Fibroblast of lung (primary cell): ENCODE measurements around the gene SLX4. TPM values are rescaled to one million over a fixed set of nuclear protein-coding genes. Genes with fewer than 3 reads are reported as not detected.

Source experiments
- DNase-seq, 2 donors: peaks; one replicate each; pipeline versions ENCODE4 v3.0.0 to v3.0.0-alpha.2; 2010; ENCODE audit warnings: low read depth in 2 of 2
- H2AFZ ChIP-seq: 2 replicates; pipeline ENCODE4 v1.5.1; 2012; ENCODE audit warnings: low read length, control low read depth, inconsistent platforms
- H3K27ac ChIP-seq: 2 replicates; pipeline ENCODE4 v1.5.1; 2011; ENCODE audit warnings: low read length, control low read depth; ENCODE audit not compliant: insufficient read depth
- H3K27me3 ChIP-seq: 2 replicates; pipeline ENCODE4 v1.5.1; 2011; ENCODE audit warnings: mild to moderate bottlenecking, low read length; ENCODE audit not compliant: control insufficient read depth, insufficient read depth
- H3K36me3 ChIP-seq: 2 replicates; pipeline ENCODE4 v1.5.1; 2011; ENCODE audit warnings: low read length; ENCODE audit not compliant: control insufficient read depth, insufficient read depth
- H3K4me1 ChIP-seq: 2 replicates; pipeline ENCODE4 v1.5.1; 2011; ENCODE audit warnings: low read length; ENCODE audit not compliant: control insufficient read depth, insufficient read depth; ENCODE audit errors: extremely low read depth
- H3K4me2 ChIP-seq: 2 replicates; pipeline ENCODE4 v1.5.1; 2011; ENCODE audit warnings: low read length, control low read depth; ENCODE audit not compliant: insufficient read depth; ENCODE audit errors: extremely low read depth
- H3K4me3 ChIP-seq, 4 experiments: fragments of 200-600 bp in 1 of 4; sonication (generic) in 1 of 4; replicated peaks in 1 of 4; 2 replicates each; pipeline ENCODE4 v1.5.1; 2011 to 2016; ENCODE audit warnings: low read length in 4 of 4, low read depth in 3 of 4, mild to moderate bottlenecking in 3 of 4, control low read depth in 2 of 4, inconsistent platforms in 1 of 4, mixed read lengths in 1 of 4; ENCODE audit not compliant: insufficient read depth in 1 of 4; ENCODE audit errors: control extremely low read depth in 1 of 4
- H3K79me2 ChIP-seq: 2 replicates; pipeline ENCODE4 v1.5.1; 2012; ENCODE audit warnings: mild to moderate bottlenecking, low read length, inconsistent platforms; ENCODE audit not compliant: control insufficient read depth, insufficient read depth
- H3K9ac ChIP-seq: 2 replicates; pipeline ENCODE4 v1.5.1; 2011; ENCODE audit warnings: mild to moderate bottlenecking, low read length, control low read depth; ENCODE audit not compliant: insufficient read depth
- H3K9me3 ChIP-seq: 2 replicates; pipeline ENCODE4 v1.5.1; 2012; ENCODE audit warnings: low read depth, low read length; ENCODE audit not compliant: control insufficient read depth, insufficient read depth
- H4K20me1 ChIP-seq: 2 replicates; pipeline ENCODE4 v1.5.1; 2011; ENCODE audit warnings: low read length; ENCODE audit not compliant: control insufficient read depth, insufficient read depth; ENCODE audit errors: extremely low read depth
- CTCF ChIP-seq, 2 donors: IDR thresholded peaks in 1 of 2; conservative IDR thresholded peaks in 1 of 2; 1 replicate in 1 of 2; 2 replicates in 1 of 2; pipeline ENCODE4 v1.5.1; 2011 to 2012; ENCODE audit warnings: low read length in 2 of 2, control low read depth in 1 of 2, inconsistent platforms in 1 of 2, low read depth in 1 of 2, mild to moderate bottlenecking in 1 of 2
- EZH2 ChIP-seq: IDR thresholded peaks from 2 replicates; pipeline ENCODE4 v1.5.1; 2012; ENCODE audit warnings: low read length, control low read depth, mild to moderate bottlenecking; ENCODE audit errors: missing control alignments
- polyA plus RNA-seq, 2 donors: library from polyadenylated mRNA; depleted of rRNA in 1 of 2; stranded (reverse) in 1 of 2; unstranded in 1 of 2; fragments of >200 nt; gene quantifications; 2 replicates each; pipeline ENCODE4 v1.2.1, GENCODE V29; 2011 to 2012; ENCODE audit warnings: missing spikeins in 1 of 2
- total RNA-seq: library from RNA; depleted of rRNA; stranded (reverse); fragments of >200 nt; gene quantifications from 2 replicates; pipeline ENCODE4 v1.2.1, GENCODE V29; 2014

Gene SLX4
- total and polyA plus RNA-seq, 2 donors (not counting 1 experiment from before 2014, with no cell fraction given) = 0.81 to 4.0 TPM

GRCh38 chr16:3602320-3602653, 9.1 kb downstream of the SLX4 start:
- no peak for DNase-seq
- H3K79me2 ChIP-seq = no peaks in the 10 kb centered on the region
- H2AFZ ChIP-seq = no peak overlapping the region
- no peak overlapping the region for H3K4me2 ChIP-seq
- H3K4me3 ChIP-seq = no peak overlapping the region
- H3K9me3 ChIP-seq = no peaks in the 10 kb centered on the region
- no peak overlapping the region for H3K9ac ChIP-seq
- peaks cover 5% of the 10 kb centered on the region for H3K36me3 ChIP-seq
- no peak overlapping the region for H3K27ac ChIP-seq
- H4K20me1 ChIP-seq = no peaks in the 10 kb centered on the region
- no peaks in the 10 kb centered on the region for H3K4me1 ChIP-seq
- H3K27me3 ChIP-seq = no peaks in the 10 kb centered on the region
- TF ChIP-seq CTCF (conservative IDR thresholded peaks at IDR 0.05 in 1 of 2, IDR thresholded peaks at IDR 0.05 in 1 of 2; ENCODE audit: low read depth in 1 of 2, low read length in 2 of 2) (no peak), EZH2 (no peak)

GRCh38 chr16:3601614-3602319, 9.6 kb downstream of the SLX4 start:
- Histone ChIP-seq H3K4me3 (no peak overlapping the region), H3K79me2 (no peaks in the 10 kb centered on the region), H3K9ac (no peak overlapping the region), H4K20me1 (no peaks in the 10 kb centered on the region), H2AFZ (no peak overlapping the region), H3K27ac (no peak overlapping the region), H3K9me3 (no peaks in the 10 kb centered on the region), H3K27me3 (no peaks in the 10 kb centered on the region), H3K4me2 (no peak overlapping the region), H3K36me3 (peaks cover 5% of the 10 kb centered on the region), H3K4me1 (no peaks in the 10 kb centered on the region)
- TF ChIP-seq CTCF (conservative IDR thresholded peaks at IDR 0.05 in 1 of 2, IDR thresholded peaks at IDR 0.05 in 1 of 2; ENCODE audit: low read depth in 1 of 2, low read length in 2 of 2) (no peak), EZH2 (no peak)
- no peak for DNase-seq

- no peaks in the 10 kb centered on the region for H4K20me1 ChIP-seq
- no peak overlapping the region for H3K4me2 ChIP-seq
- H3K27ac ChIP-seq = no peak overlapping the region
- H3K4me1 ChIP-seq = no peaks in the 10 kb centered on the region
- H3K4me3 ChIP-seq = no peak overlapping the region
- DNase-seq = no peak
- TF ChIP-seq EZH2 (no peak), CTCF (conservative IDR thresholded peaks at IDR 0.05 in 1 of 2, IDR thresholded peaks at IDR 0.05 in 1 of 2; ENCODE audit: low read depth in 1 of 2, low read length in 2 of 2) (no peak)
- H3K36me3 ChIP-seq = peaks cover 5% of the 10 kb centered on the region
- no peak overlapping the region for H3K9ac ChIP-seq
- no peak overlapping the region for H2AFZ ChIP-seq
- no peaks in the 10 kb centered on the region for H3K9me3 ChIP-seq
- no peaks in the 10 kb centered on the region for H3K27me3 ChIP-seq
- no peaks in the 10 kb centered on the region for H3K79me2 ChIP-seq
Observed at GRCh38 chr16:3599922-3600321, 11.5 kb downstream of the SLX4 start.
